HepG2 (cell line): ENCODE data around the gene POTEF.
"Not testable (repeated sequence)": the region's sequence is repeated elsewhere in the genome, so short reads cannot be mapped to it uniquely, and the experiment has no call there.

Experiments used
- ATF6 ChIP-seq: sonication (generic); formaldehyde crosslinking; conservative IDR thresholded peaks from 2 replicates; pipeline ENCODE4 v1.4.0; 2020; ENCODE audit warnings: missing genetic modification reagents
- BCL6 ChIP-seq: IDR thresholded peaks from 2 replicates; pipeline ENCODE4 v1.6.1; 2016; ENCODE audit warnings: missing genetic modification reagents, missing compliant biosample characterization
- EP300 ChIP-seq, 3 experiments: sonication (generic) in 1 of 3; formaldehyde crosslinking in 1 of 3; IDR thresholded peaks; 2 replicates each; pipeline versions ENCODE4 v1.5.1 to v1.6.1; 2011 to 2020; ENCODE audit warnings: low read depth in 2 of 3, low read length in 2 of 3, borderline replicate concordance in 1 of 3, improper control_type of control experiment in 1 of 3, mild to moderate bottlenecking in 1 of 3, missing genetic modification reagents in 1 of 3, moderate library complexity in 1 of 3
- NBN ChIP-seq: fragments of 450-650 bp; conservative IDR thresholded peaks from 2 replicates; pipeline ENCODE4 v1.6.1; 2017
- NKX3-1 ChIP-seq: sonication (generic); formaldehyde crosslinking; IDR thresholded peaks from 2 replicates; pipeline ENCODE4 v1.5.0; 2020; ENCODE audit warnings: missing genetic modification reagents
- NR1H2 ChIP-seq: sonication (generic); formaldehyde crosslinking; IDR thresholded peaks from 2 replicates; pipeline ENCODE4 v1.8.1; 2022; ENCODE audit warnings: low read depth, missing genetic modification reagents, borderline replicate concordance
- PATZ1 ChIP-seq: sonication (generic); formaldehyde crosslinking; IDR thresholded peaks from 2 replicates; pipeline ENCODE4 v1.4.0; 2020; ENCODE audit warnings: missing genetic modification reagents
- POLR2AphosphoS5 ChIP-seq: IDR thresholded peaks from 2 replicates; pipeline ENCODE4 v1.6.1; 2012; ENCODE audit warnings: low read depth, low read length
- SP1 ChIP-seq, 2 experiments: fragments of 450-650 bp in 1 of 2; sonication (generic) in 1 of 2; formaldehyde crosslinking in 1 of 2; IDR thresholded peaks; 2 replicates each; pipeline versions ENCODE4 v1.4.0 to v1.6.1; 2016 to 2020; ENCODE audit warnings: missing genetic modification reagents in 1 of 2
- STAT5B ChIP-seq: sonication (generic); formaldehyde crosslinking; IDR thresholded peaks from 2 replicates; pipeline ENCODE4 v1.4.0; 2020; ENCODE audit warnings: missing genetic modification reagents
- ZNF282 ChIP-seq: fragments of 450-650 bp; IDR thresholded peaks from 2 replicates; pipeline ENCODE4 v1.6.1; 2018; ENCODE audit not compliant: partially characterized antibody
- ZNF441 ChIP-seq: sonication (generic); formaldehyde crosslinking; IDR thresholded peaks from 2 replicates; pipeline ENCODE4 v1.7.0; 2021; ENCODE audit warnings: missing genetic modification reagents, borderline replicate concordance

- TF ChIP-seq NR1H2; ATF6; STAT5B (CRISPR knock-in tag); NBN; SP1 (IDR thresholded peaks at IDR 0.05); SP1 (CRISPR knock-in tag; IDR thresholded peaks at IDR 0.05); EP300 (IDR thresholded peaks at IDR 0.05; ENCODE audit: low read depth in 2 of 2, low read length in 2 of 2); EP300 (CRISPR knock-in tag; IDR thresholded peaks at IDR 0.05; ENCODE audit: borderline replicate concordance); ZNF282; POLR2AphosphoS5; ZNF441 (CRISPR knock-in tag); BCL6 (CRISPR knock-in tag); PATZ1 (CRISPR knock-in tag); NKX3-1 (CRISPR knock-in tag): not testable (repeated sequence)
Observed at GRCh38 chr2:130160838-130161705, 32.0 kb upstream of the POTEF start.
